Kidney capillary endothelial cell (primary cell): ENCODE results near the gene TTC36.
"Not testable (repeated sequence)": the region's sequence is repeated elsewhere in the genome, so short reads cannot be mapped to it uniquely, and the experiment has no call there.

ENCODE experiments used
- DNase-seq: peaks from one replicate; pipeline ENCODE4 v3.0.0-alpha.2; 2018; ENCODE audit warnings: low spot score

The TTC36 gene

GRCh38 chr11:118532091-118532490 is 4.8 kb downstream of the TTC36 start:
- no peak for DNase-seq

DNA sequence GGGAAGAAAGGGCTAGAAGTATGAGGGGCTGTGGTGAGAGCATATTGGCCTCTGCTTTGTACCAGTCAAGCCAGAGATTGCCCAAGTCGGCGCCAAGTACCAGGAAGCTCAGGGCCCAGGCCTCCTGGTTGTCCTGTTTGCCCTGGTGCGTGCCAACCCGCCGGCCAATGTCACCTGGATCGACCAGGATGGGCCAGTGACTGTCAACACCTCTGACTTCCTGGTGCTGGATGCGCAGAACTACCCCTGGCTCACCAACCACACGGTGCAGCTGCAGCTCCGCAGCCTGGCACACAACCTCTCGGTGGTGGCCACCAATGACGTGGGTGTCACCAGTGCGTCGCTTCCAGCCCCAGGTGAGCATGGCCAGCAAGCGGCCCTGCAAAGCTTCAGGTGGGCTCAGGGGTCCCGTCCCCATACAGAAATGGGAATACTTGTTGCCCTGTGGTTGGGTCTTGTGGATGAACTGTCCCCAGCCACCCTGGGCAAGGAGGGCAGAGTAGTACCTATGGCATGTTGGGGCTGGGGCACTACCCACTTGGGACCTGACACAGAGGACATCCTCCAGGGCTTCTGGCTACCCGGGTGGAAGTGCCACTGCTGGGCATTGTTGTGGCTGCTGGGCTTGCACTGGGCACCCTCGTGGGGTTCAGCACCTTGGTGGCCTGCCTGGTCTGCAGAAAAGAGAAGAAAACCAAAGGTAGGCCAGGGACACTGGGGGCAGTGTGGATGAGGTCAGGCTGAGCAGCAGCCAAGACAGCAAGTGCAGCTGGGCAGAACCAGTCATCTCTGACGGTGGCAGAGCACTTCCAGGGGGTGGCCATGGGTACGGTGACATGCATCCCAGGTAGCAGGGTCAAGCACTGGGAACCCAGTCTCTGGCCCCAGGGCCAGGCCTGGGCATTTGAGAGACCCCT is 5.8 kb downstream of the TTC36 start:
- DNase-seq: no peak

GRCh38 chr11:118533769-118534729 is 6.8 kb downstream of the TTC36 start:
- DNase-seq: no peak

- no peak for DNase-seq
Observed at GRCh38 chr11:118535261-118535660, 8.0 kb downstream of the TTC36 start.

DNA sequence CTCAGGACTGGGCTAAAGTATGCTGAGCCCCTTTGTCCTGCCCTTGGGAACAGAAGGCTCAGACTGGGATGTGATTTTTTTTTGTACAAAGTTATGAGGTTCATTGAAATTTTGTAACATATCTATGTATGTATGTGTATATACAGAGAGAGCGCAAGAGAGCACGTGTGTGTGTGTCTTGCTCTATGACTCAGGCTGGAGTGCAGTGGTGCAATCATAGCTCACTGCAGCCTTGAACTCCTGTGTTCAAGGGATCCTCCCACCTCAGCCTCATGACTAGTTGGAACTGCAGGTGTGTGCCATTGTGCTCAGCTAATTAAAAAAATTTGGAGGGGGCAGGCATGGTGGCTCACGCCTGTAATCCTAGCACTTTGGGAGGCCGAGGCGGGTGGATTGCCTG is 9.5 kb downstream of the TTC36 start:
- DNase-seq: no peak

DNA sequence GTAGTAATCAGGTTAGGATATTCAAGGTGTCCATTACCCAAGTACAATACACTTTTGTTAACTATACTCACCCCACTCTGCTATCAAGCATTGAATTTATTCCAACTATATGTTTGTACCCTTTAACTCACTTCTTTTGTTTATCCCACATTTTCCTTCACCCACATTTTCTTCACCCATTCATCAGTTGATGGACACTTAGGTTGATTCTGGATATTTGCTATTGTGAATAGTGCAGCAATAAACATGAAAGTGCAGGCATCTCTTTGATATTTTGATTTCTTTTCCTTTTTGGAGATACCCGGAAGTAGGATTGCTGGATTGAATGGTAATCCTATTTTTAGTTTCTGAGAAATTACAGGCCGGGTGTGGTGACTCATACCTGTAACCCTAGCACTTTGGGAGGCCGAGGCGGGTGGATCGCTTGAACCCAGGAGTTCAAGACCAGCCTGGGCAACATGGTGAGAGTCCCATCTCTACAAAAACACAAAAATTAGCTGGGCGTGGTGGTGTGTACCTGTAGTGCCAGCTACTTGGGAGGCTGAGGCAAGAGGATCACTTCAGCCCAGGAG is 10.2 kb downstream of the TTC36 start:
- no peak for DNase-seq

DNA sequence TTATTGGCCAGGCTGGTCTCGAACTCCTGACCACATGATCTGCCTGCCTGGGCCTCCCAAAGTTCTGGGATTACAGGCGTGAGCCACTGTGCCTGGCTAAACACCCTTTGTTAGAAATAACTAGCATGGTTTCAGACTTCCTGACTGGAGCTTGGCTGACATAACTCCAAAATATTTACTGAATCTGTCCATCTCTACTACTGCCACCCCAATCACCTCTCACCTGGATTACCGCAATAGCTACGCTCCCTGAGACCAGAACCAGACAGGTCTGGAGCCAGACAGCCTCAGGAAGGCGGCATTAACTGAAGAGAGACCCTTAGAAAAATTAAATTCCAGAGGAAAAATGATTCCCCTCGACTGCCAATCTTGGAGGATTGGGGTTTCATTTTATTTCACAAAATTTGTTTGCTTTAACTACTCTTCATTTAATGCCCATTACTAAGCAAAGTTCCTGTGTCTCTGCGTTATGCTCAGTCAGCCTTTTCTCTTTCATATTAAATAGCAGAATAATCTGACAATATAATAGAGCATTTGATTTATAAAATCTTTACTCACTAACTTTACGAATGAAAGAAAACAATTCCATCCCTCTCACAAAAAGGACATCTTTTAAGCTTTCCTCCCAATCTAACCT is 16.9 kb downstream of the TTC36 start:
- DNase-seq: no peak

DNA sequence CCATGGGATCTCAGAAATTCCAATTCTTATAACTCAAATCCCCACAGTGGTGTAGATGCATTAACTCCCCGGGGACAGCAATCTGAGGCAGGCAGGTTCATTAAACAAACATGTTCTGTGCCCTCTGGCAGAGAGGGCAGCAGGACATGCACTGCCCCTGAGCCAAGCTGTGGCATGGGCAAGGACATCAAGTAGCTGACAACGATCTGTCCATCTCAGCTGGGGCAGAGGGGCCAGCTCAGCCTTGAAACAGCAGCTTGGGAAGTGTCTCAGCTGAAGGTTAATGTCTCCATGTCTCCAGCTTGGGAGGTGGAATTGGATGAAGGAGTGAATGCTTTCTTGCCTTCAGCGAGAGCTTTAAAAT is 17.4 kb downstream of the TTC36 start:
- no peak for DNase-seq

- DNase-seq: no peak
Observed at GRCh38 chr11:118545533-118545932, 18.3 kb downstream of the TTC36 start.

GRCh38 chr11:118547132-118547531 is 19.9 kb downstream of the TTC36 start:
- DNase-seq: no peak

DNA sequence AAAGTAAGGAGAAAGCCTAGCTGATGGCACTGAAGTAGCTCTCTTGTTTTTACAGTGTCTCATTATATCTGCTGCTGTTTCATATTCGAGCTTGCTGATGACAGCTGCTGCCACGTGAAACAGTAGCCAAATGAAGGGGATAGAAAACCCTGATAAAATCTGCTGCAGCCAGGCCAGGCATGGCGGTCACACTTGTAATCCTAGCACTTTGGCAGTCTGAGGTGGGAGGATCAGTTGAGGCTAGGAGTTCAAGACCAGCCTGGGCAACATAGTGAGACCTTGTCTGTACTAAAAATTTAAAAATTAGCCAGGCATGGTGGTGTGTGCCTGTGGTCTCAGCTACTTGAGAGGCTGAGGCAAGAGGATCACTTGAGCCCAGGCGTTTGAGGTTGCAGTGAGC is 25.1 kb downstream of the TTC36 start:
- no peak for DNase-seq

GRCh38 chr11:118560806-118561205 is 33.5 kb downstream of the TTC36 start:
- no peak for DNase-seq

- no peak for DNase-seq
Observed at GRCh38 chr11:118565051-118565450, 37.8 kb downstream of the TTC36 start.

DNA sequence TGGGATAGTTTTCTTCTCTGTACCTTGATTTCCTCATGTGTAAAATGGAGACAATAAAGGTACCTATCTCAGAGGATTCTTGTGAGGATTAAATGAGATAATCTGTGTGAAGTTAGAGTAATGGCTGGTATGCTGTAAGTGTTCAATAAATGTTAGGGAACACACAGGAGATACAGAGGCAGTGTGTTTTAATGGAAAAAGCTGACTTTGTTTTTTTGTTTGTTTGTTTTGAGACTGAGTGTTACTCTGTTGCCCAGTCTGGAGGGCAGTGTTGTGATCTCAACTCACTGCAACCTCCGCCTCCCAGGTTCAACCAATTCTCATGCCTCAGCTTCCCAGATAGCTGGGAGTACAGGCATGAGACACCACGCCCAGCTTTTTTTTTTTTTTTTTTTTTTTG is 42.4 kb downstream of the TTC36 start:
- no peak for DNase-seq

DNA sequence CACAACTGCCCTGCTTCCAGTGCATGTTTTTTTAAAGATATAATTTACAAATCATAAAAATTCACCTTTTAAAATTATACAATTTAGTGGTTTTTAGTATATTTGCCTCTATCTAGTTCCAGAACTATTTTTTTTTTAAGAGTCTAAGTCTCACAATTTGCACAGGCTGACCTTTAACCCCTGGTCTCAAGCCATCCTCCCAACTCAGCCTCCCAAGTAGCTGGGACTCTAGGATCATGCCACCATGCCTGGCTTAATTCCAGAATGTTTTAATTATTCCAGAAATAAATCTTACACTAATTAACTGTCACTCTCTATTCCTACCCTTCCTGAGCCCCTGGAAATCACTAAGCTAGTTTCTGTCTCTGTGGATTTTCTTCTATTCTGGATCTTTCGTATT is 43.5 kb downstream of the TTC36 start:
- no peak for DNase-seq

GRCh38 chr11:118571701-118572060 is 44.4 kb downstream of the TTC36 start:
- not testable (repeated sequence) for DNase-seq

DNA sequence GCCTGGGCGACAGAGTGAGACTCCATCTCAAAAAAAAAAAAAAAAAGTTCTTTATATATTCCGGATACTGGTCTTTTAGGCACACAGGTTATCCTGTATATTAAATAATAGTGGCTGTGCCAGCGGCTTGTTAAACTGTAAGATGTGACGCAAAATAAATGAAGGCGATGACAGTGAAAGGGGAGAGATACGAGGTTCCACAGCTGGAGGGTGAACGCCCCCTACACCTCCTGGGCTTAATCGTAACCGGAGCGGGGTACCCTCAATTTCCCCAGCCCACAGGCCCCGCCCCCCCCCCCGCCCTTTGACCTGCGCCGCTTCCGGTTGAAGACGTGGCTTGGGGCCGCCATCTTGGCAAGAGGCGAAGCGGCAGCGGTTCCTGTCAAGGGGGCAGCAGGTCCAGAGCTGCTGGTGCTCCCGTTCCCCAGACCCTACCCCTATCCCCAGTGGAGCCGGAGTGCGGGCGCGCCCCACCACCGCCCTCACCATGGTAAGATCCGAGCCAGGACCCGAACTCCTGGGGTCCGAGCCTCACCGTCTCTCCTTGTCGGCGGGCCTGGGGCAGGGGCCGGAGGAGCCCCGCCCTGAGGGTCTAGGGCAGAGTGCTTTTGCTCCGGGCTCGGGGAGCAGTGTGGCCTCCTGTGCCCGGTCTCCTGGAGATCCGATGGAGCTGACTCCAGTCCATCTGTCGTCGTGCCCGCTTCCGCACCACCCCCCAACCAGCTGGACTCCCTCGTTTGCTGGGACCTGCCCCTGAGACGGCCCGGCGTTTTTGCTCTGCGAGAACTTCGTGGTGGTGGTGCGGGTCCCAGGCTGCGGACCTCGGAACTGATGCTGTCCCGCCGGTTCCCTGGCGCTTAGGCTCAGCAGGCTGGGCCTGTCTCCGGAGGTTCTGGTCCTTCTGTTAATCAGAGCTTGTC is 45.0 kb downstream of the TTC36 start, which contains the start of gene ARCN1:
TSS of gene ARCN1 (plus strand) at position 349 of the 920 bp plus-strand sequence. CDS start at position 488, 139 bp downstream.
- peak; percentile 61 for DNase-seq

- peak; percentile 35 for DNase-seq
Observed at GRCh38 chr11:118572981-118573550, 45.8 kb downstream of the TTC36 start.

DNA sequence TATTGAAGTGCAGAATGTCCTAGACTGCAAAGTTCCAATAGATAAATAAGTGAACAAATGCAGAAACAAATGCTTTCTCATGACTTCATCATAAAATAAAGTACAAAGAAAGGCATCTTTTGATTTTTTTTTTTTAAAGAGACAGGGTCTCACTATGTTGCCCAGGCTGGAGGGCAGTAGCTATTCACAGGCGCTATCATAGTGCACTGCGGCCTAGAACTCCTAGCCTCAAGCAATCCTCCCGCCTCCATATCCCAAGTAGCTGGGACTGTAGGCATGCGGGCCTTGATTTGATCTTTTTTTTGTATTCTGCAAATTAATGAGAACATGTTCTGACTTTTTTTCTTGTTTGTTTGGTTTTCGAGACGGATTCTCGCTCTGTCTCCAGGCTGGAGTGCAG is 47.4 kb downstream of the TTC36 start:
- no peak for DNase-seq

DNA sequence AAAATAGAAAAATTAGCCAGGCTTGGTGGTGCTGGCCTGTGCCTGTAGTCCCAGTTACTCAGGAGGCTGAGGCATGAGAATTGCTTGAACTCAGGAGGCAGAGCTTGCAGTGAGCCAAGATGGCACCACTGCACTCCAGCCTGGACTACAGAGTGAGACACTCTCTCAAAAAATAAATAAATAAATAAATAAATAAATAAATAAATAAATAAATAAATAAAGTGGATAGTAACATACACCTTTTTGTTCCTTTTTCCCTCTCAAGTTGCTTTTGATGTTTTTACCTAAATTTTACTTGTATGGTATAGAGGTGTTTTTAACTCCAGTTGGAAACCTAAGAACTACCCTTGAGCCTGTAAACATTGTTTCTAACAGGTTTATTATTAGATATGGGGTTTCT is 50.7 kb downstream of the TTC36 start:
- DNase-seq: not testable (repeated sequence)
